NCI-H2171 (cell line): ENCODE results near the gene EDARADD.
"Not testable (repeated sequence)": the region's sequence is repeated elsewhere in the genome, so short reads cannot be mapped to it uniquely, and the experiment has no call there.

Experiments used
- DNase-seq: peaks from one replicate; lab custom pipeline; 2025; lab: John Stamatoyannopoulos, UW

The EDARADD gene

GRCh38 chr1:236489710-236490377 lies 95.8 kb downstream of the EDARADD start:
- peak; percentile 10 for DNase-seq

GRCh38 chr1:236491469-236492136 lies 97.5 kb downstream of the EDARADD start:
- DNase-seq, result no peak

GRCh38 chr1:236492378-236492777 lies 98.3 kb downstream of the EDARADD start:
- DNase-seq, result no peak

- no peak for DNase-seq
These were observed 100.0 kb downstream of the EDARADD start for GRCh38 chr1:236494082-236494481.

GRCh38 chr1:236494586-236495466 lies 100.7 kb downstream of the EDARADD start:
- no peak for DNase-seq

- DNase-seq, result peak; percentile 72
These were observed 101.5 kb downstream of the EDARADD start for GRCh38 chr1:236495467-236496112.

GRCh38 chr1:236497908-236498307 lies 103.8 kb downstream of the EDARADD start:
- no peak for DNase-seq

GRCh38 chr1:236501093-236501492 lies 107.0 kb downstream of the EDARADD start:
- DNase-seq, result no peak

- DNase-seq, result no peak
These were observed 108.5 kb downstream of the EDARADD start for GRCh38 chr1:236502579-236502971.

GRCh38 chr1:236502972-236503639 lies 109.0 kb downstream of the EDARADD start:
- peak; percentile 26 for DNase-seq

GRCh38 chr1:236504338-236504737 lies 110.3 kb downstream of the EDARADD start:
- DNase-seq, result not testable (repeated sequence)

GRCh38 chr1:236507022-236507700 lies 113.1 kb downstream of the EDARADD start:
- no peak for DNase-seq

GRCh38 chr1:236508593-236509027 lies 114.5 kb downstream of the EDARADD start:
- no peak for DNase-seq

- DNase-seq, result no peak
These were observed 115.1 kb downstream of the EDARADD start for GRCh38 chr1:236509203-236509602.

- DNase-seq, result no peak
These were observed 115.7 kb downstream of the EDARADD start for GRCh38 chr1:236509647-236510401.

- no peak for DNase-seq
These were observed 117.8 kb downstream of the EDARADD start for GRCh38 chr1:236511735-236512418.

- peak; percentile 10 for DNase-seq
These were observed 120.8 kb downstream of the EDARADD start for GRCh38 chr1:236514703-236515442.

GRCh38 chr1:236515443-236515958 lies 121.4 kb downstream of the EDARADD start:
- DNase-seq, result peak; percentile 6
